GM11168 (cell line): ENCODE measurements around the gene MILR1.
"Not testable (repeated sequence)": the region's sequence is repeated elsewhere in the genome, so short reads cannot be mapped to it uniquely, and the experiment has no call there.

Experiments used
- in situ Hi-C: fragments of 300-500 bp; cut with MboI; formaldehyde crosslinking; loops from one replicate; pipeline ENCODE4 v1.12.0; 2022; ENCODE audit warnings: low sequenced_read_pairs; ENCODE audit not compliant: unreplicated experiment

Gene MILR1

DNA sequence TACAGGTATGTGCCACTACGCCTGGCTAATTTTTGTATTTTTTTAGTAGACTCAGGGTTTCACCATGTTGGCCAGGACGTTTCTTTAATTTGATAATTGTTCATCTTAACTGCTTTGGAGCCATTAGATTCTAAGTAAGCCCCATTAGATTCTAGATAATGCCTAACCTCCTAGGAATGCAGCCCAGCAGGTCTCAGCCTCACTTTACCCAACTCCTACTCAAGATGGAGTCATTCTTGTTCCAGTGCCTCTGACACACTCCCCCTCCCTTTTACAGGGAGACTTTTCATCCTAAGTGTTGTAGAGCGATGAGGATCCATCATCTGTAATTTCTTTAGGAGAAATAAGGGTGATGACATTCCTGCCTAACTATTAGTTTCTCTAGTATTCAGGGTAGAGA lies 23.7 kb upstream of the MILR1 start:
- in situ Hi-C loops, result no loop called here

DNA sequence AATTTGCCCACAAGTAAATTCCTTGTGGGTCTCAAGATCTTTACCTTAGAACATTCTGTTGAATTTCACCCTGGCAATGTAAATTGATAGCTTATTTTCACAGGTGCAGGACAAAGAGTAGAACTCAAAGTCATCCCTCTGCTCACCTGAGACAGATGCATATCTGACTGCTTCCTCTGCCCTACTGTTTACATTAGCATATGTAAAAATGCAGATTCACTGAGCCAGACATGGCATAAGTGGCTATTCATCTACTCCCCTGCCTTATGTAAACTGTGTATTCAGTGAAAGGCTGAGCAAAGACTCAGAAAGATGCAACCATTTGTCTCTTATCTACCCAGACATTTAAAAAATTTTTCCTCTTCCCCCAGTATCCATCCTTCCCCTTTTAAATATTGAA lies 22.3 kb upstream of the MILR1 start:
- in situ Hi-C loops, result no loop called here

DNA sequence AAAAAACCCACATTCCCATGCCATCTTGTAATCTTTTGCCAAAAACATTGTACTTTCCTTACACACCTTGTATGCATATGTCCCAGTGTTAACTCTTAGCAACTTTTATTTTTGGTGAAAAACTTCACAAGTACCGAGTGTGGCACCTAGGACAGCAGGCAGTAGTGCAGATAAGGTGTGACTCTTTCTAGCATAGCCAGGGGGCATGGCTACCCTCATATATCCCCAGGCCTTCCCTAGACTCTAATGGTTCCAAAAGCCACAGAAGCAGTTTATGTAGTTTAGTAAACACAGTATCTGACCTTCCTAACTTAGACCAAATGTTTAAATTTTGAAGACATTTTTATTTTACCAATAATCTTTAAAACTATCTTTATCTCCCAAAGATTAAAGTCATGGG lies 20.5 kb upstream of the MILR1 start:
- in situ Hi-C loops, result no loop called here

DNA sequence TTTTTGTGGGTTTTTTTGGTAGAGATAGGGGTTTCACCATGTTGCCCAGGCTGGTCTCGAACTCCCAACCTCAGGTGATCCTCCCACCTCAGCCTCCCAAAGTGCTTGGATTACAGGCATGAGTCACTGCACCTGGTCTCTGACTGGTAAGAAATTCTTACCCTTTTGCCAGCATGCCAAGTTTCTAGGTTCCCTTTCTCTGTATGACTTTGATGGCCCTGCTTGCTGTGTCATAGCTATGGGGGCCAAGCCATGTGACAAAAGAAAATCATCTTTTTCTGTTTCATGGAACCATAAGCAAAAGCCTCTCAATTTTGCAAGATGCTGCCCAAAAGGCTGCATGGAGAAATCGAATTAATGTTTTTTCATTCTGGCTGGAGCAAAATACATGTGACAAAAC lies 18.9 kb upstream of the MILR1 start:
- in situ Hi-C loops, result not testable (repeated sequence)

DNA sequence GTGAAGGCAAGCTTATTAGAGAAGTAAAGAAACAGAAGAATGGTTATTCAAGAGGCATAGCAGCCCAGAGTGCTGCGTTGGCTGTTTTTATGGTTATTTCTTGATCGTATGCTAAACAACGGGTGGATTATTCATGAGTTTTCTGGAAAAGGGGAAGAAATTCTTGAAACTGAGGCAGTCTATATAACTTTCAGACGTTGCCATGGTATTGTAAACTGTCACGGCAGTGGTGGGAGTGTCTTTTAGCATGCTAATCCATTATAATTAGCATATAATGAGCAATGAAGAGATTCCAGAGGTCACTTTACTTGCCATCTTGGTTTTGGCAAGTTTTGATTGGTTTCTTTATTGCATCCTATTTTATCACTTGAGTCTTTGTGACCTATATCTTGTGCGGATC lies 17.4 kb upstream of the MILR1 start:
- in situ Hi-C loops, result no loop called here

DNA sequence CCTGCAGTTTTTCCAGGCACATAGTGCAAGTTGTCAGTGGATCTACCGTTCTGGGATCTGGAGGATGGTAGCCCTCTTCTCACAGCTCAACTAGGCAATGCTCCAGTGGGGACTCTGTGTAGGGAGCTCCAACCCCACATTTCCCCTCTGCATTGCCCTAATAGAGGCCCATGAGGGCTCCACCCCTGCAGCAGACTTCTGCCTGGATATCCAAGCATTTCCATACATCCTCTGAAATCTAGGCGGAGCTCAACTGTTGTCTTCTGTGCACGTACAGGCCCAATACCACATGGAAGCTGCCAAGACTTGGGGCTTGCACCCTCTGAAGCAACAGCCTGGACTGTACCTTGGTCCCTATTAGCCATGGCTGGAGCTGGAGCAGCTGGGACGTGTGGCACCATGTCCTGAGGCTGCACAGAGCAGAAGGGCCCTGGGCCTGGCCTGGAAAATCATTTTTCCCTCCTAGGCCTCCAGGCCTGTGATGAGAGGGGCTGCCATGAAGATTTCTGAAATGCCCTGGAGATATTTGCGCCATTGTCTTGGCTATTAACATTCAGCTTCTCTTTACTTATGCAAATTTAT lies 10.9 kb upstream of the MILR1 start:
- in situ Hi-C loops, result no loop called here

DNA sequence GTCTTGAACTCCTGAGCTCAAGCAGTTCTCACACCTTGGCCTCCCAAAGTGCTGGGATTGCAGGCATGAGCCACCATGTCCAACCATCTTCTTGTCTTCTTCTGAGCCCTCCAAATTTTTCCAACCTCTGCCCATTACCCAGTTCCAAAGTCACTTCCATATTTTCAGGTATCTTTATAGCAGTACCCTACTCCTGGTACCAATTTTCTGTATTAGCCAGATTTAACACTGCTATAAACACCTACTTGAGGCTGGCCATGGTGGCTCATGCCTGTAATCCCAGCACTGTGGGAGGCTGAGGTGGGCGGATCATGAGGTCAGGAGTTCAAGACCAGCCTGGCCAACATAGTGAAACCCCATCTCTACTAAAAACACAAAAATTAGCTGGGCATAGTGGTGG lies 9.4 kb upstream of the MILR1 start:
- in situ Hi-C loops, result not testable (repeated sequence)

DNA sequence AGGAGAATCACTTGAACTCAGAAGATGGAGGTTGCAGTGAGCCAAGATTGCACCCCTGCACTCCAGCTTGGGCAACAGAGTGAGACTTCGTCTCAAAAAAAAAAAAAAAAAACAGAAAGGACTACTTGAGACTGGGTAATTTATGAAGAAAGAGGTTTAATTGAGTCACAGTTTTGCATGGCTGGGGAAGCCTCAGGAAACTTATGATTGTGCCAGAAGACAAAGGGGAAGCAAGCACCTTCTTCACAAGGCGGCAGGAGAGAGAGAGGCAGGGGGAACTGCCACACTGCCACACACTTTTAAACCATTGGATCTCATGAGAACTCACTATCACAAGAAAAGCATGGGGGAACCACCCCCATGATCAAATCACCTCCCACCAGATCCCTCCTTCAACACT lies 9.0 kb upstream of the MILR1 start:
- in situ Hi-C loops, result no loop called here

DNA sequence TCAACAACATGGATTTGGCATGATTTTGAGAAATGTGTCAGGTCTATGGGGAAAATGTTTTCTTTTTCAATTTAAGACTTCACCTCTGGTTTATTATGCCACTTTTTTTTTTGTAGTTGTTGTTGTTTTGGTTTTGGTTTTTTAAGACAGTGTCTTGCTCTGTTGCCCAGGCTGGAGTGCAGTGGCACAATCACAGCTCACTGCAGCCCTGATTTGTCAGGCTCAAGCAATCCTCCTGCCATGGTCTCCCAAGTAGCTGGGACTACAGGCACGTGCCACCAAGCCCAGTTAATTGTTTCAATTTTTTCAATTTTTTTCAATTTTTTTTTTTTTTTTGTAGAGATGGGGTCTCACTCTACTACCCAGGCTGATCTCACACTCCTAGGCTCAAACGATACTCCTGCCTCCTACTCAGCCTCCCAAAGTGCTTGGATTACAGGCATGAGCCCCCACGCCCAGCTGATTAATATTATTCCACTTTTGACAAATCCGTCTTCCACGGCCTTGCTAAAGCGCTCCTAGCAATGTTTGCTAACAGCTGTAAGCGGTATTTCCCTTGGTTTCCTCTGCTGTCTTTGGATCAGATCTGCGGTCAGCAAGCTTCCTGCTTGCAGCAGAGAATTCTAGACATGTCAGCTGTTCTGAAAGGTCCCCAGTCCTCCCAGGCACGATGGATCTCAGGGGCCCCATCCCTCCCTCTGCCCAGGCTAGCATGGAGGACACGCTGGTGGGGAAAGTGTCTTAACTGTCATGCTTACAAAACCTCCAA lies 7.0 kb upstream of the MILR1 start:
- in situ Hi-C loops, result no loop called here

DNA sequence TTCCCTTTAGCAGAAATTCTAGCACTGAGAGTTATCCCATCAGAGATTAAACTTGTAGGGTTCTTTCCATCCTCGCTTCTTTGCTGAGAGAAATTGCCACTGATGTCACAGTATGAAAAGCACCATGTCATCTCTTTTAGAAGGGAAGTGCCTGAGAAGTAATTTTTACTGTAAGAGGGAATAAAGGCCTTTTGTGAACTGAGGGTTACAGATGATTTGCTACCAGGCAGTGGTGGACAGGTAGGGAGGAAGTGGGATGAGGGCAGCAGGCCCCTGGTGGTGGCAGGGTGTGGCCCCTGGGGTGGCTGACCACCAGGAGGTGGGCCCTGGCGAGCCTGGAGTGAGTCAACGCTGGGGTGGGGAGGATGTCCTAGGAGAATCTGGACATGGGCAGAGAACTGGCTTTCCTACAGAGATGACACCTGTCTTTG lies 6.4 kb upstream of the MILR1 start:
- in situ Hi-C loops, result no loop called here

DNA sequence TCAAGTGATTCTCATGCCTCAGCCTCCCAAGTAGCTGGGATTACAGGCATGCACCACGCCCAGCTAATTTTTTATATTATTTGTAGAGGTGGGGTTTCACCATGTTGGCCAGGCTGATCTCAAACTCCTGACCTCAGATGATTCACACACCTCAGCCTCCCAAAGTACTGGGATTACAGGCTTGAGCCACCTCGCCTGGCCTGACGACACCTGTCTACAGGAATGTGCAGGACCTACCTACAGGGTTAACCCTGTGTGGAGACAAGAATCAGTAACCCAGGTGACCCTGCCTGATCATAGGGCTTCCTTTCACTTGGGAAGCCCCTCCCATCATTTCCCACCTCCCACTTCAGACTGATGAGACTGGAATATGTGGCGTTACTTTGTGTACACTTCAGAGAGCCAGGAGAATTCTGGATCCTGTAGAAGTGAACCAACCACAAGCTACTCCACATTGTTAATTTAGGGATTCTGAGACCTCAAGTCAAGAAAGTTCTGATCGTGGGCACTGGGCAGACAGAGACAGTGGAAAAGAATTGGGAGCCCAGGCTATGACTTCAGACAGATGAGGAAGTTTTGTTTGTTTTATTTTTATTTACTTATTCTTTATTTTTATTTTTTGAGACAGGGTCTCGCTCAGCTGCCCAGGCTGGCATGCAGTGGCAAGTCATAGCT lies 5.7 kb upstream of the MILR1 start:
- in situ Hi-C loops, result no loop called here

DNA sequence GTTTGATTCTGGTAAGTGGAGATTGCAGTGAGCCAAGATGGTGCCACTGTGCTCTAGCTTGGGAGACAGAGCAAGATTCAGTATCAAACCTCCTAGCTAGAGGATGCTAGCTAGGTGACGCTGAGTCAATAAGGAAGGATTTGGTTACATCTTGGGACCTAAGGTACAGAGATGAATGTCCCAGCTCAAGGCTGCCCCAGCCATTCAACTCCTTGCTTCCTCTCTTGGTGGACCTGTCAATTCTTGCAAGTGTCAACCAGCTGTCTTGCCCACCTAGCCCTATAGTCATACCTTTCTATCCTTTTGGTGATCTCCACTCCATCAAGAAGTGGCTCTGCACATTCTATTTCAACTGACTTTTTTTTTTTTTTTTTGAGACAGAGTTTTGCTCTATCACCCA lies 1.4 kb upstream of the MILR1 start:
- in situ Hi-C loops, result no loop called here

DNA sequence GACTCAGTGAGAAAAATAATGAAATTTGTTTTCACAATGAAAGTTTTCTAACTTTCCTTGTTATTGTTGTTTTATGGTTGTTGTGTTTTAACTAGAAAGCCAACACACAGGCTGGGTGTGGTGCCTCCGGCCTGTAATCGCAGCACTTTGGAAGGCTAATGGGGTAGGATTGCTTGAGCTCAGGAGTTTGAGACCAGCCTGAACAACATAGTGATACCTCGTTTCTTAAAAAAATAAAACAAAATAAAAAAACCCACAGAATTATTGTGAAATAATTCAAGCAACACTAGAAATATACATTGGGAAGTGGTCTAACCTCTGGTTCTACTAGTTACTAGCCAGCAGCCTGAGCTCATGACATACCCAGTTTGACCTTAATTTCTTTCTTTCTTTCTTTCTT lies 630 bp downstream of the MILR1 start:
- in situ Hi-C loops, result no loop called here

DNA sequence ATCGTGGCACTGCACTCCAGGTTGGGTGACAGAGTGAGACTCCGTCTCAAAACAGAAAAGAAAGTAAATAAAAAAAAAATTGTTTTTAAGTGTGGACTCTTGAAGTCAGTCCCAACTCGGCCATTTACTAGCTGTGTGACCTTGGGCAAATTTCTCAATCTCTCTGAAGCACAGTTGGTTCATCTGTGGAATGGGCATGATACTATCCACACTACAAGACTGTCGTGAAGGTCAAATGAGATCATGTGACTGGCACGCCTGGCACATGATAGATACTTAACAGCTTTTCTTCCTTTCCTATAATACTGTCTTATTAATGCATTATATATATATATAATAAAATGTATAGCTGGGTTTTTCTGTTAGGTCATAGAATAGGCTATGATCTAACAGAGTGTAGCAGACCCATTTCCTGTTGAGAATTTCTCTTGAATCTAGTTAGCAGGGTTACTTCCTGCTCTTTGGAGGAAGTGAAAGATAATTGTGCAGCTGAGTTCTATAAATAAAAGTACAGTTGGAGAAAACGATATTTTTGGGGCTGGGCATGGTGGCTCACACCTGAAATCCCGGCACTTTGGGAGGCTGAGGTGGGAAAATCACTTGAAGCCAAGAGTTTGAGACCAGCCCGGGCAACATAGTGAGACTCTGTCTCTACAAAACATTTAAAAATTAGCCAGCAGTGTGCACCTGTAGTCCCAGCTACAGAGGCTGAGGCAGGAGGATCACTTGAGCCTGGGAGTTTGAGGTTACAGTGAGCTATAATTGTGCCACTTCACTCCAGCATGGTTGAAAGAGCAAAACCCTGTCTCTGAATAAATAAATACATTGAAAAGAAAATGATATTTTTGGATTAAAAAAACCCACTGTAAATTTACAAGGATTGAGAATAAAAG lies 7.3 kb downstream of the MILR1 start:
- in situ Hi-C loops, result no loop called here

DNA sequence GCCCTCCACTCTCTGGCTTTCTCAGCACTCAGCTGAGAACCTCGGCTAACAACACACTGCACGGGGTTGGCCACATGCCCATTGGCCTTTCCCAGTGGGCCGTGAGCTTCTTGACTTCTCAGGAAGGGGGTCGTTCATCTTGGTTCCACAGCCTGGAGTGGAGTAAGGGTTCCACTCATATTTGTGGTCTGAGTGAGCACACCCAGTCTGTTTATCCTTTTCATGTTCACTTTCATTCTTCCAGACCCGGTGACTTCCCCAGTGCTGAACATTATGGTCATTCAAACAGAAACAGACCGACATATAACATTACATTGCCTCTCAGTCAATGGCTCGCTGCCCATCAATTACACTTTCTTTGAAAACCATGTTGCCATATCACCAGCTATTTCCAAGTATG lies 8.2 kb downstream of the MILR1 start:
- in situ Hi-C loops, result no loop called here

DNA sequence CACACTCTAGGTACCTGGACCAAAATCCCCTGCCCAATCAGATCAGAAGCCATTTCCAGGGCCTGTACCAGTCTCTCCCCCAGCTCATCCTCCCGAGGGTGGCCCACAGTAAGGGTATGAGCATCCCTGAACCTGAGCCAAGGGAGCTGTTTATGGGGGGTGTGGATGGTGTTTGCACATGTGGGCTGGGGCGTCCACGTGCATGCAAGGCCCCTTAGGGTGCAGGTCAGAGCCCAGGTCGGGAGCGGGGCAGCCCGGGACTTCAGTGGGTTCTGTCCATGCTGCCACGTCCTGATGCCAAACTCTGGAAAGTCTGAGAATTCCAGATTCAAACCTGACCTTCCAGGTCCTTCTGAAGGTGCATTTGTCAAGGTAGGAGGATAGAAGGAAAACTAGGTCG lies 9.8 kb downstream of the MILR1 start:
- in situ Hi-C loops, result no loop called here

DNA sequence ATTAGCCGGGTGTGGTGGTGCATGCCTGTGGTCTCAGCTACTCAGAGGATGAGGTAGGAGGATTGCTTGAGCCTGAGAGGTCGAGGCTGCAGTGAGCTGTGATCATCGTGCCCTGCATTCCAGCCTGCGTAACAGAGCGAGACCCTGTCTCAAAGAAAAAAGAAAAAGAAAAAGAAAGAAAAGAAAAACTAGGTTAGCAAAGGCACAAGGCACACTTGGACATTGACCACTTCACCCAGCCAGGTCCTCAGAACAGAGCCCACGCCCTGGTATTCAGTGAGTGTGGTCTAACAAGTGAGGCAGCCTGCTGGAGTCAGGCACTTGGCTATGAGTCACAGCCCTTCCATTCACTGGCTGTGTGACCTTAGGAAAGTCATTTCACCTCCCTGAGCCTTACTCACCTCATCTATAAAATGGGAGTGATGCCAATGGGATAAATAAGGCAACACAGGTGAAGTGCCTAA lies 10.4 kb downstream of the MILR1 start:
- in situ Hi-C loops, result no loop called here

DNA sequence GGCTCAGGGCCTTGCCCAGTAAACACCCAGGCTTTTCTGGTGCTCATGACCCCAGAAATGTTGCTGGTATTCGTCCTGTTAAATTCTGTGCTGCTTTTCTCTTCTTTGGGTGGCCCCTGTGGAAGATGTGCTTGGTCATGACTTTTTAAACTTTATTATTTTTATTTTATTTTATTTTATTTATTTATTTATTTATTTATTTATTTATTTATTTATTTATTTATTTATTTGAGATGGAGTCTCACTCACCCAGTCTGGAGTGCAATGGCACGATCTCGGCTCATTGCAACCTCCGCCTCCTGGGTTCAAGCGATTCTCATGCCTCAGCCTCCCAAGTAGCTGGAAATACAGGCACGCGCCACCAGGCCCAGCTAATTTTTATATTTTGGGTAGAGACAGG lies 10.9 kb downstream of the MILR1 start:
- in situ Hi-C loops, result not testable (repeated sequence)

DNA sequence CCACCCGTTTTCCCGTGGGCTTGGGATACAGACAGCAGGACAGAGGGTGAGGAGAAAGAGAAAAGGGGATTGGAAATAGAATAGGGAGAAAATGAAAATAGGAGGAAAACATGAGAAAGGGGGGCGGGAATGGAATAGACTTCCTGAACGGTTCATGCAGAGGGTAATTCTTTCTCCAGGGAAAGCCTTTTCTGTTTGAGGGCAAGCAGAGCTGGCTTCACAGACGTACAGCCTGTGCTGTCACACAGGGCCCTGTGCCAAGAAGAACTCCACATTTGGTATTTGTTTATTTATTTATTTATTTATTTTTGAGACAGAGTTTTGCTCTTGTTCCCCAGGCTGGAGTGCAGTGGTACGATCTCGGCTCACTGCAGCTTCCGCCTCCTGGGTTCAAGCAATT lies 12.0 kb downstream of the MILR1 start:
- in situ Hi-C loops, result no loop called here

DNA sequence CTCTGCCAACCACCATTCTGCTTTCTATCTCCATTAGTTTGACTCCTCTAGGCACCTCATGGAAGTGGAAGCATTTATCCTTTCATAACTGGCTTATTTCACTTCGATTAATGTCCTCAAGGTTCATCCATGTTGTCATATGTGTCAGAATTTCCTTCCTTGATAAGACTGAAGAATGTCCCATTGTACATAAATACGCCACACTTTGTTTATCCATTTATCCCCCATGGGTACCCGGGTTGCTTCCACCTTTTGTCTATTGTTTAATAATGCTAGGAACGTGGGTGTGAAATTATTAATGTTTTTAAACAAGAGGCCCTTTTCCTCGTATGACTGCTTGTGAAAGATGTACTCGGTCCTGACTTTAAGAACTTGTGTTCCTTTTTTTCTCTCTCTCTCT lies 12.9 kb downstream of the MILR1 start:
- in situ Hi-C loops, result no loop called here
